IMR-90 (cell line): ENCODE data around the gene KRABD2.

Source experiments
- ATAC-seq: fragments of 200-7000 bp; cut with Tn5 transposase; 2 replicates; pipeline ENCODE4 v1.9.1; 2020; ENCODE audit warnings: low read depth, mild to moderate bottlenecking, moderate library complexity
- BruUV-seq: library from RNA; stranded (reverse); fragments of 400-500 nt; replicated peaks from 2 replicates; lab custom pipeline; 2021; lab: Mats Ljungman, UMichigan
- CTCF ChIA-PET: fragments of 300-600 bp; formaldehyde crosslinking; extraction: SDS; loops from one replicate; lab custom pipeline; 2021; ENCODE audit warnings: antibody characterized with exemption; lab: Yijun Ruan, JAX
- POLR2A ChIA-PET: fragments of 300-600 bp; sonication (Branson Sonifier 250); formaldehyde crosslinking; loops from one replicate; lab custom pipeline; 2022; ENCODE audit warnings: antibody characterized with exemption; ENCODE audit not compliant: unreplicated experiment; lab: Charles Lee
- DNase-seq: peaks from one replicate; pipeline ENCODE4 v3.0.0; 2013
- H2AFZ ChIP-seq: replicated peaks from 2 replicates; pipeline ENCODE3; 2013; ENCODE audit warnings: low read length, mild to moderate bottlenecking; ENCODE audit not compliant: poor library complexity
- H2AK5ac ChIP-seq: 2 replicates; pipeline ENCODE4 v1.6.1; 2013; ENCODE audit warnings: low read depth, low read length, inconsistent platforms
- H2AK9ac ChIP-seq: replicated peaks from 2 replicates; pipeline ENCODE3; 2013; ENCODE audit warnings: mild to moderate bottlenecking, low read depth, low read length, moderate library complexity; ENCODE audit not compliant: poor library complexity
- H2BK120ac ChIP-seq: 2 replicates; pipeline ENCODE4 v1.6.1; 2013; ENCODE audit warnings: low read depth, low read length, inconsistent platforms
- H2BK15ac ChIP-seq: 3 replicates; pipeline ENCODE4 v1.6.1; 2013; ENCODE audit warnings: low read depth, low read length, inconsistent platforms
- H2BK20ac ChIP-seq: 2 replicates; pipeline ENCODE4 v1.6.1; 2013; ENCODE audit warnings: low read depth, mild to moderate bottlenecking, inconsistent platforms, low read length, moderate library complexity
- H2BK5ac ChIP-seq: 2 replicates; pipeline ENCODE4 v1.6.1; 2013; ENCODE audit warnings: mild to moderate bottlenecking, low read depth, low read length, inconsistent platforms; ENCODE audit not compliant: poor library complexity, severe bottlenecking
- H3K14ac ChIP-seq: replicated peaks from 2 replicates; pipeline ENCODE4 v1.6.1; 2013; ENCODE audit warnings: low read depth, low read length, inconsistent platforms
- H3K18ac ChIP-seq: 2 replicates; pipeline ENCODE4 v1.6.1; 2013; ENCODE audit warnings: low read depth, low read length, control low read depth
- H3K23ac ChIP-seq: 2 replicates; pipeline ENCODE4 v1.6.1; 2013; ENCODE audit warnings: low read depth, low read length, inconsistent platforms
- H3K27ac ChIP-seq: 2 replicates; pipeline ENCODE4 v1.5.1; 2013; ENCODE audit warnings: mild to moderate bottlenecking, control low read depth, low read length; ENCODE audit not compliant: insufficient read depth
- H3K27me3 ChIP-seq: 2 replicates; pipeline ENCODE4 v1.6.1; 2013; ENCODE audit warnings: low read length; ENCODE audit not compliant: control insufficient read depth, insufficient read depth
- H3K36me3 ChIP-seq: 2 replicates; pipeline ENCODE4 v1.6.1; 2013; ENCODE audit warnings: low read length, mixed read lengths; ENCODE audit not compliant: control insufficient read depth, insufficient read depth
- H3K4ac ChIP-seq: 2 replicates; pipeline ENCODE4 v1.6.1; 2013; ENCODE audit warnings: low read depth, low read length, inconsistent platforms
- H3K4me1 ChIP-seq: 2 replicates; pipeline ENCODE4 v1.6.1; 2013; ENCODE audit warnings: low read length, mixed read lengths; ENCODE audit not compliant: control insufficient read depth, insufficient read depth
- H3K4me2 ChIP-seq: 2 replicates; pipeline ENCODE4 v1.6.1; 2013; ENCODE audit warnings: low read depth, mild to moderate bottlenecking, control low read depth, low read length, moderate library complexity
- H3K4me3 ChIP-seq: 2 replicates; pipeline ENCODE4 v1.5.1; 2013; ENCODE audit warnings: low read depth, mild to moderate bottlenecking, control low read depth, low read length, moderate library complexity; ENCODE audit not compliant: insufficient read depth
- H3K56ac ChIP-seq: 2 replicates; pipeline ENCODE4 v1.6.1; 2013; ENCODE audit warnings: low read length, inconsistent platforms; ENCODE audit not compliant: insufficient read depth; ENCODE audit errors: extremely low read depth
- H3K79me1 ChIP-seq, 2 experiments: 2 replicates each; pipeline ENCODE4 v1.6.1; 2013; ENCODE audit warnings: low read length in 2 of 2, inconsistent platforms in 1 of 2, low read depth in 1 of 2
- H3K9ac ChIP-seq: 2 replicates; pipeline ENCODE4 v1.6.1; 2013; ENCODE audit warnings: low read depth, low read length, control low read depth
- H3K9me1 ChIP-seq: 2 replicates; pipeline ENCODE4 v1.6.1; 2013; ENCODE audit warnings: low read length, inconsistent platforms; ENCODE audit not compliant: insufficient read depth
- H3K9me3 ChIP-seq: 2 replicates; pipeline ENCODE4 v1.6.1; 2013; ENCODE audit warnings: low read length; ENCODE audit not compliant: control insufficient read depth, insufficient read depth
- H4K20me1 ChIP-seq: 2 replicates; pipeline ENCODE4 v1.6.1; 2013; ENCODE audit warnings: low read length, inconsistent platforms; ENCODE audit not compliant: insufficient read depth
- H4K5ac ChIP-seq: 2 replicates; pipeline ENCODE4 v1.6.1; 2013; ENCODE audit warnings: mild to moderate bottlenecking, low read depth, low read length, control low read depth
- H4K8ac ChIP-seq, 2 experiments: 2 replicates each; pipeline ENCODE4 v1.6.1; 2013; ENCODE audit warnings: low read depth in 2 of 2, low read length in 2 of 2, control low read depth in 1 of 2, inconsistent platforms in 1 of 2
- H4K91ac ChIP-seq: 2 replicates; pipeline ENCODE4 v1.6.1; 2013; ENCODE audit warnings: low read depth, low read length, inconsistent platforms; ENCODE audit not compliant: insufficient read depth
- BHLHE40 ChIP-seq: fragments of 150-350 bp; IDR thresholded peaks from 2 replicates; pipeline ENCODE4 v1.6.1; 2016; ENCODE audit warnings: mild to moderate bottlenecking, low read depth, low read length
- CEBPB ChIP-seq: IDR thresholded peaks from 2 replicates; pipeline ENCODE4 v1.6.1; 2012; ENCODE audit warnings: low read depth, low read length, improper control_type of control experiment
- CHD1 ChIP-seq: IDR thresholded peaks from 2 replicates; pipeline ENCODE4 v1.6.1; 2012; ENCODE audit warnings: low read depth, low read length, improper control_type of control experiment
- CTCF ChIP-seq: conservative IDR thresholded peaks from 2 replicates; pipeline ENCODE4 v1.5.1; 2012; ENCODE audit warnings: mild to moderate bottlenecking, low read depth, low read length, improper control_type of control experiment
- ELK1 ChIP-seq: fragments of 150-350 bp; IDR thresholded peaks from 2 replicates; pipeline ENCODE4 v1.6.1; 2016; ENCODE audit warnings: low read depth, mild to moderate bottlenecking, low read length, moderate library complexity, borderline replicate concordance
- MAFK ChIP-seq: IDR thresholded peaks from 2 replicates; pipeline ENCODE4 v1.6.1; 2012; ENCODE audit warnings: low read depth, low read length, improper control_type of control experiment
- MXI1 ChIP-seq: IDR thresholded peaks from 2 replicates; pipeline ENCODE4 v1.6.1; 2012; ENCODE audit warnings: low read depth, mild to moderate bottlenecking, low read length, moderate library complexity, borderline replicate concordance
- NFE2L2 ChIP-seq: fragments of 150-350 bp; IDR thresholded peaks from 2 replicates; pipeline ENCODE4 v1.6.1; 2016; ENCODE audit warnings: low read depth, mild to moderate bottlenecking, low read length
- POLR2A ChIP-seq: IDR thresholded peaks from 2 replicates; pipeline ENCODE4 v1.6.1; 2012; ENCODE audit warnings: mild to moderate bottlenecking, low read depth, low read length
- RFX5 ChIP-seq: IDR thresholded peaks from 2 replicates; pipeline ENCODE4 v1.8.0; 2012; ENCODE audit warnings: low read depth, mild to moderate bottlenecking, low read length, moderate library complexity
- SMC3 ChIP-seq: fragments of 150-350 bp; IDR thresholded peaks from 2 replicates; pipeline ENCODE4 v1.6.1; 2016; ENCODE audit warnings: low read depth, mild to moderate bottlenecking, antibody characterized with exemption, low read length, moderate library complexity
- WGBS, 2 experiments: methylation state at CpG; one replicate each; pipeline versions ENCODE4 v1.1.5 to v1.1.7; 2013; ENCODE audit warnings: missing lambda C conversion rate in 2 of 2; ENCODE audit not compliant: insufficient read length in 1 of 2; ENCODE audit errors: extremely low coverage in 2 of 2; 5-methylcytosine and 5-hydroxymethylcytosine counted together
- dilution Hi-C: fragments of 300-500 bp; cut with HindIII; formaldehyde crosslinking; loops from one replicate; pipeline ENCODE4 v1.14.3; 2018; ENCODE audit warnings: low sequenced_read_pairs; ENCODE audit not compliant: unreplicated experiment
- in situ Hi-C: fragments of 300-500 bp; cut with MboI; formaldehyde crosslinking; loops from 3 replicates; pipeline ENCODE4 v1.14.3; 2019; ENCODE audit warnings: low sequenced_read_pairs, inconsistent platforms, mixed read lengths
- intact Hi-C: fragments of 100-400 bp; cut with micrococcal nuclease; formaldehyde crosslinking; loops from 2 replicates; pipeline ENCODE4 v1.10.0; 2022

Gene KRABD2

GRCh38 chr17:8337802-8338752 lies 38.4 kb downstream of the KRABD2 start:
- no peak overlapping the region for H4K8ac ChIP-seq
- peak; percentile 24 for DNase-seq
- H2BK20ac ChIP-seq: no peak overlapping the region
- no peaks in the 10 kb centered on the region for H4K20me1 ChIP-seq
- no TSS peak for BruUV-seq
- H2AK5ac ChIP-seq: no peak overlapping the region
- no peaks in the 10 kb centered on the region for H3K36me3 ChIP-seq
- H2AK9ac ChIP-seq: no peak overlapping the region
- no peaks in the 10 kb centered on the region for H3K9me1 ChIP-seq
- ChIA-PET POLR2A (no interaction called here), CTCF (interaction anchor here (1.0 to 1.4 kb wide), 2 partner anchors 10 to 12 kb away, joined by 3 to 5 read pairs; no protein-coding TSS in a partner anchor)
- no peaks in the 10 kb centered on the region for H3K9me3 ChIP-seq
- H3K23ac ChIP-seq: no peak overlapping the region
- intact Hi-C loops (no loop called here), dilution Hi-C loops (no loop called here), in situ Hi-C loops (no loop called here)
- H4K91ac ChIP-seq: no peak overlapping the region
- H3K9ac ChIP-seq: no peak overlapping the region
- peaks cover 12% of the 10 kb centered on the region for H3K27me3 ChIP-seq
- no peak overlapping the region for H3K18ac ChIP-seq
- no peaks in the 10 kb centered on the region for H3K79me1 ChIP-seq
- no peak overlapping the region for H3K27ac ChIP-seq
- WGBS, 2 experiments: 20% methylated on average over 3 of the region's 11 CpGs; no CpG with 5 or more reads in 1 of the 2 experiments
- peak overlapping the region; percentile 74 for H3K4me2 ChIP-seq
- no peak overlapping the region for H2BK15ac ChIP-seq
- no peak overlapping the region for H3K4me3 ChIP-seq
- H3K56ac ChIP-seq: no peak overlapping the region
- ATAC-seq: peak; percentile 56
- H2AFZ ChIP-seq: peak overlapping the region; percentile 68
- no peak overlapping the region for H3K4ac ChIP-seq
- H3K14ac ChIP-seq: no peak overlapping the region
- no peak overlapping the region for H2BK5ac ChIP-seq
- H4K5ac ChIP-seq: no peak overlapping the region
- no peak for TF ChIP-seq ELK1
- no peak for TF ChIP-seq RFX5
- TF ChIP-seq CEBPB: no peak
- no peak for TF ChIP-seq NFE2L2
- no peak for TF ChIP-seq BHLHE40
- TF ChIP-seq CHD1: no peak
- no peak for TF ChIP-seq MAFK
- TF ChIP-seq POLR2A: no peak
- no peak for TF ChIP-seq CTCF
- TF ChIP-seq SMC3: no peak
- no peak for TF ChIP-seq MXI1
- H3K4me1 ChIP-seq: no peaks in the 10 kb centered on the region
- no peak overlapping the region for H2BK120ac ChIP-seq
